NCI-H2171 treated with DMSO at 0.1 percent for 48 hours (cell line): ENCODE results near the gene SULT6B1.
"Not testable (repeated sequence)": the region's sequence is repeated elsewhere in the genome, so short reads cannot be mapped to it uniquely, and the experiment has no call there.

ENCODE experiments used
- DNase-seq: peaks from one replicate; lab custom pipeline; 2025; lab: John Stamatoyannopoulos, UW

The SULT6B1 gene

DNA sequence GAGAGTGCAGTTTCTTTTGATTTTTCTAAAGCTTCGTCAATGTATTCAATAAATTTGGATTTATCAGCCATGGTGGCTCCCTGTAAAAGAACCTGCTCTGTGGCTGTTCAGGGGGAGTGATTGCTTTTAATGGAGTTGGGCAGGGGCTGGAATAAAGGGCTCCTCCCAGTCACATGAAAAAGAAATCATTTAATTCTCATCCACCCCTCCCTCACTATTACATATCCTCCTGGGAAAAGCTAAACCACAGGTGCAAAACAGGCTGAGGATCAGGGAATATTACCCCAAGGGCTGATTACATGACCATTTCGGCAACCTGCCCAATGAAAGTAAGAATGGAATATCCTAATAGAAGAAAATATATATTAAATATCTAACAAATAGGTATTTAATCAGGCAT is at the start of gene SULT6B1:
Gene SULT6B1 (minus strand): TSS at position 101 of the 400 bp plus-strand sequence. CDS start 30 bp downstream, at position 71.
- DNase-seq: no peak

DNA sequence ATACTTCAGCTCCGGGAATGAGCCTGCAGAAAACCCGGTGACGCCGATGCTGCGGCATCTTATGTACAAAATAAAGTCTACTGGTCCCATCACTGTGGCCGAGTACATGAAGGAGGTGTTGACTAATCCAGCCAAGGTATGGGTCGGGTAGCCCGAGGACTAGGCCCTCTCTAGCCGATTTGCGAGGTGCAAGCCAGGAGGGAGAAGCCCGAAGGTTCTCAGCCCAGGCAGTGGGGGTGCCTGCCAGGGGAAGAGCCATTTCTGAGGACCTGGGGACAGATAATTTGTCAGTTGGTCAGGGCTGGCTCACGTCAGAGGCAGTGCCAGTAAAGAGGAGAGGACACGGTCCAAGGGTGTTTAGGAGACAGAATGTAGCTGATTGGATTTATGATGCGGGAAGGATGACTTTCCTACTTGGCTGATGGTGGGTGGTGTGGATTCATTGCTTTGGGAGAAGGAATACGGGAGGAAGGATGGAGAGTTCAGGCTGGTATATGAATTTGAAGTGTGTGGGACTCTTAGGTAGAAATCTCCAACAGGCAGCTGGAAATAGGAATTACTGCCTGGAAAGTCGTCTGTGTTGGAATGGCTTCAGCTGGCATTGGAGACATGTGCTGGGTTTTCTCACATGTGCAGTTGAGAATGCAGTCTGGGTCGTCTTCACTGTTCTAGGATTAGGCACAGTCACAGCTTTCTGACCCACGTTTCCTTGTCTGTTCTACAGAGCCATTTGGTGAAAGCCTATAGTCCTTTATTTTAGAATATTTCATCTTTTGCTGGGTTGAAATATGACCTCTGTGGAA is 43.9 kb upstream of the SULT6B1 start:
- DNase-seq: no peak

GRCh38 chr2:37231241-37232130 is 43.0 kb upstream of the SULT6B1 start, which contains the start of the genes CEBPZ and NDUFAF7:
Gene CEBPZ (minus strand): TSS chr2:37231596. CDS start chr2:37231567, 29 bp downstream.
Gene NDUFAF7 (plus strand): TSS chr2:37231658. CDS start chr2:37231706, 48 bp downstream.
- peak; percentile 90 for DNase-seq

DNA sequence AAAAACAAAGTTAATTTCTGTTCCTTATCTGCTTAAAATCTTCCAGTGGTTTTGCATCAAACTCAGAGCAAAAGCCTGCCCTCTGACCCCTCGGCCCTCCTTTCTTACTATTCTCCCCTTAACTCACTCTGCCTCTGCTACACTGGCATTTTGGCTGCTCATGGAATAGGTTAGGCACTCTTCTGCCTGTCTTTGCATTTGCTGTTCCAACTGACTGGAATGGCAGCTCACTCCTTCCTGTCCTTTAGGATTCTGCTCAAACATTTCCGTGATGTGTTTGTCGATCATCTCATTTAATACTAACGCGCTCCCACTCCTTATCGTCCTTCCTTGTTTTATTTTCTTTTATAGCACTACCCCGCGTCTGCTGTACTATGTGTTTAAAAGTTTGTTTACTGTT is 42.1 kb upstream of the SULT6B1 start:
- peak; percentile 6 for DNase-seq

DNA sequence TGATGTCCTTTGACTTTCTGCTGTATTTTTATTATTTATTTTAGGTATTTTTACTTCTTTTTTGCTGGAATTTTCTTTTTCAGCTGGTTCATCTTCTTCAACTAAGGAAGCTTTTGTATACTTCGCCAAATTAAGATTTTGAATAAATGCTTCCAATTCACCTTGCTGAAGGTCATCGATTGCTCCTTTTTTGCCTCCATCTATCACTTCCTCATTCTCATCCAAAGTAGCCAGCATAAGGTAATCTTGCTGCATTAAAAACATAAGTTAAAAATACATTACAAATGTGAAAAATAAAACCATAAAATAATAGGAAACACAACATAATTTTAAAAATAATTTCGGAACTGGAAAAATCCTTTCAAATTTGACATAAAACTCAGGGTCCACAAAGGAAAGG is 40.3 kb upstream of the SULT6B1 start:
- no peak for DNase-seq

DNA sequence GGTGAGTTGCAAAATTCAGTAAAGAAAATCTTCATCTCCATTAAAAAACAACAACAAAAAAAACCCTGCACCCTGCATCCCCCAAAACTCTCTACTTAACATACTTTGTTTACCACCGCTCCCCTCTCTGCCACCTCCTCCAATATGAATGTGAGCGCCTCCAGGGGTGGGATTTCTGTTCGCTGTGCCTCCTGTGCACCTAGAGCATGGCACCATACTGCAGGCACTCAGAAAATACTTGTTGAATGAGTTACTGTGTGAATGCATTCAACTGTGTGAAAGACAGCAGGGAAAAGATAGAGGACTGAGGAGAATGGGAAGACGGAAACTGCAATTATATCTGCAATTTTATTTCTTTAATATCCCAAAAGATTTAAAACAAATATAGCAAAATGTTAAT is 38.4 kb upstream of the SULT6B1 start:
- DNase-seq: no peak

GRCh38 chr2:37225129-37225528 is 36.7 kb upstream of the SULT6B1 start:
- not testable (repeated sequence) for DNase-seq

DNA sequence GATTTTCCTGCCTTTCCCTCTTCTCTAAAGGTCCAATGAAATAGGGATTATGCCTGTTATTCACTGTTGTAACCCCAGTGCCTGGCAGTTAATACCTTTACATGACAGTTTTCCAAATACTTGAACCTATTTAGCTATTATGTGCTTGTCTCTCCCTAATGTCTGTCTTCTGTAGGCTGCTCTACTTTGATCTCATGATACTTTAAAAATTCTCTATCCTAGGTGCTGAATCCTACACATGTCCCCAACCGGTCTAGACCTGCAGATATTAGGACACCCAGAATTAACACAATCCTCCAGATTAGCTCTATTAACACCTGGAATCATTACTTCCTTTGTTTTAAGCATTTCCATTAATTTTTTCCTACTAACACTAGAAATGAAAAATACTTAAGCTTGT is 35.6 kb upstream of the SULT6B1 start:
- DNase-seq: no peak

GRCh38 chr2:37223131-37223530 is 34.7 kb upstream of the SULT6B1 start:
- no peak for DNase-seq

GRCh38 chr2:37219046-37219445 is 30.6 kb upstream of the SULT6B1 start:
- no peak for DNase-seq

DNA sequence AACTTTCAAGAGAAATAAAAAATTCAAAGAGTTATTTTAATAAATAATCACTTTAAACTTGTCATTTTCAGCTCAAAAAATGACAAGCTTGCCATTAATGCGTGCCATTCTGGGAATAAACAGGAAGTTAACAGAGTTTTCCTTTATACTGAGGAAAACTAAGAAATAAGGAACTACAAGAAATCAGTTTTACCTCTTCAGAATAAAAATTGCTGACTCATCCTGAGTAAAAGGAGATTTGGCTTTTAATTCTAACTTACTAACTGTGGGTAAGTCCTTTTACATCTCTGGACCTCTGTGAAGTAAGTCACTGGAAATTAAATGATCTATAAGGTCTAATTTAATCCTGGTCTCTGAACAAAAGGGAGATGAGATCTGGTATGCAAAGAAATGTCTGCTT is 26.8 kb upstream of the SULT6B1 start:
- no peak for DNase-seq

DNA sequence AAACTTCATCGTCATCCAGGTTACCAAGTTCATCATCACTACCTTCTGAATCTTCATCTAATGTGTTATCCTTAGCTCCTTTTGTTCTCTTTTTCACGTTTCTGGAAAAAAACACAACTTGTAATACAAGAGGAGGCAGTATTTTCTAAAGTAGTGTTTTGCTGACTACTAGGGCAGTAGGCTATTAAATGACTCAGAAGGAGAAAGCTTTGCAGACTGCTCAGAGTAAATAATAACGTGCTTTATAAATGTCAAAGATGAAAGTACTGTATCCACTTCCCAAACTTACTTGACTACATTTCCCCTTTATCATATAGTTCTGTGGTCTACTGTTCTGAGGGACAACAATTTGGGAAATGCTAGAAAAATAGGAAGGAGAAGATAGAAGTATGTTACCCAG is 23.5 kb upstream of the SULT6B1 start:
- no peak for DNase-seq

GRCh38 chr2:37211212-37211611 is 22.7 kb upstream of the SULT6B1 start:
- no peak for DNase-seq

GRCh38 chr2:37206760-37207159 is 18.3 kb upstream of the SULT6B1 start:
- not testable (repeated sequence) for DNase-seq

GRCh38 chr2:37205689-37206341 is 17.3 kb upstream of the SULT6B1 start:
- DNase-seq: no peak

DNA sequence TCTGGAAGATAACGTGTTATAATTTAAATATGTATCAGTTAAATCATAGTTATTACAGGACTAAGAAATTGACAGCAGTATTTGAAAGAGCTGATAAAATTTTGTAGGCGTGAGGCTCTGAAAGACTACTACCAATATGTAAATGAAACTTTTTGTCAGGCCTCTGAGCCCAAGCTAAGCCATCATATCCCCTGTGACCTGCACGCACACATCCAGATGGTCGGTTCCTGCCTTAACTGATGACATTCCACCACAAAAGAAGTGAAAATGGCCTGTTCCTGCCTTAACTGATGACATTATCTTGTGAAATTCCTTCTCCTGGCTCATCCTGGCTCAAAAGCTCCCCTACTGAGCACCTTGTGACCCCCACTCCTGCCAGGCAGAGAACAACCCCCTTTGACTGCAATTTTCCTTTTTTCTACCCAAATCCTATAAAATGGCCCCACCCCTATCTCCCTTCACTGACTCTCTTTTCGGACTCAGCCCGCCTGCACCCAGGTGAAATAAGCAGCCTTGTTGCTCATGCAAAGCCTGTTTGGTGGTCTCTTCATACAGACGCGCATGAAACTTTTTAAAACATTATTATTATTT is 16.7 kb upstream of the SULT6B1 start:
- not testable (repeated sequence) for DNase-seq

GRCh38 chr2:37203708-37204107 is 15.2 kb upstream of the SULT6B1 start:
- DNase-seq: no peak

GRCh38 chr2:37201766-37202165 is 13.3 kb upstream of the SULT6B1 start:
- no peak for DNase-seq

DNA sequence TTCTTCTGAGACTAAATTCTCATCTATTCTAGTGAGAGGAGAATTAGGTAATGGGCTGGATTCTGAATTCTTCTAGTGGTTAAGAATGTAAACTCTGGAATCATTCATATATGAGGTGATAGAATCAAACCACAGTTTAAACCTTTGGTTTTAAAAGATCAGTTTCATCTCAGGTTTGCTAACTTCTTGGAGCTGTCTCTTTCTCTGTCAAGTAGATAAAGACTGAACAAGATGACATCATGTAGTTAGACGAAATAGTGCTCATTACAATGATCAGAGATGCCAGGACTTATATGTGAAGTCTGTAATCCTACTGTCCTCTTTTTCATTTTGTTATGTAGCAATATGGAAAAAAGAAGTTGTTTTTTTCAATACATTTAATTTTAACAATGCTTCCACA is 12.7 kb upstream of the SULT6B1 start:
- no peak for DNase-seq

DNA sequence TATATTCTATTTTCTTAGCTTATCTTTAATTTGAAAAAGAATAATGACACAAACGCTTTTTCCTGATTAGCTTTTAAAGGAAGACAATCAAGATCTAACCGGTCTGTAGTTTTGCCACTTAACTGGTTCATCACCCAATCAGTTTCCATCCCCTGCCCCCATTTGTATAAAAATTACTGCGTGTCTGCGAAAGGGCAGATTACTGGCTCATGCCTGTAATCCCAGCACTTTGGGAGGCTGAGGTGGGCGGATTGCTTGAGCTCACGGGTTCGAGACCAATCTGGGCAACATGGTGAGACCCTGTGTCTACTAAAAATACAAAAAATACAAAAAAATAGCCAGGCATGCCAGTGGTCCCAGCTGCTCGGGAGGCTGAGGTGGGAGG is 10.2 kb upstream of the SULT6B1 start:
- no peak for DNase-seq

GRCh38 chr2:37196320-37197195 is 8.1 kb upstream of the SULT6B1 start, which contains the start of gene CEBPZOS:
Gene CEBPZOS (plus strand): TSS chr2:37196496. CDS start chr2:37199705, 3,209 bp downstream.
- DNase-seq: peak; percentile 82
